ENCODE results near the gene TCEA2. TPM values are rescaled to one million over a fixed set of nuclear protein-coding genes. Genes with fewer than 3 reads are reported as not detected.

Gene TCEA2
- total and polyA plus RNA-seq, 2 of the 13 experiments (the other 11 are each of a cell fraction or from before 2014, with no cell fraction given): 28.1 to 33.7 TPM

- TF ChIP-seq GPBP1L1 (CRISPR knock-in tag; IDR thresholded peaks at IDR 0.05): no peak
- TF ChIP-seq KLF6 (CRISPR knock-in tag; IDR thresholded peaks at IDR 0.05): no peak
- peak; percentile 37; the same call in 1 of the 2 replicates for TF ChIP-seq ZNF782 (CRISPR knock-in tag; IDR thresholded peaks at IDR 0.05; ENCODE audit: borderline replicate concordance)
- peak; percentile 92 for TF ChIP-seq IRF9 (CRISPR knock-in tag; IDR thresholded peaks at IDR 0.05; ENCODE audit: borderline replicate concordance)
- 0 out of 2 replicates have a peak, but pooled peaks have one; percentile 37 for TF ChIP-seq HNF1A (IDR thresholded peaks at IDR 0.05; ENCODE audit: low read depth)
- TF ChIP-seq HNF1A (CRISPR knock-in tag; IDR thresholded peaks at IDR 0.05; ENCODE audit: borderline replicate concordance): peak; percentile 74; the same call in 1 of the 2 replicates
- TF ChIP-seq AHR (CRISPR knock-in tag; IDR thresholded peaks at IDR 0.05): peak; percentile 93
- no peak for TF ChIP-seq NFIB (CRISPR knock-in tag; IDR thresholded peaks at IDR 0.05; ENCODE audit: borderline replicate concordance)
- 0 out of 2 replicates have a peak, but pooled peaks have one; percentile 82 for TF ChIP-seq ZNF775 (CRISPR knock-in tag; IDR thresholded peaks at IDR 0.05; ENCODE audit: borderline replicate concordance)
- no peak for TF ChIP-seq AKNA (CRISPR knock-in tag; IDR thresholded peaks at IDR 0.05; ENCODE audit: borderline replicate concordance)
- no peak for TF ChIP-seq ISX (CRISPR knock-in tag; conservative IDR thresholded peaks at IDR 0.05)
- no peak for TF ChIP-seq ZSCAN20 (CRISPR knock-in tag; IDR thresholded peaks at IDR 0.05; ENCODE audit: borderline replicate concordance)
- no peak for TF ChIP-seq ZNF441 (CRISPR knock-in tag; IDR thresholded peaks at IDR 0.05; ENCODE audit: borderline replicate concordance)
- TF ChIP-seq ATF7-NPFF (CRISPR knock-in tag; IDR thresholded peaks at IDR 0.05; ENCODE audit: low read depth): no peak; the same call in 1 of the 2 replicates
- no peak for TF ChIP-seq KLF13 (CRISPR knock-in tag; IDR thresholded peaks at IDR 0.05)
- TF ChIP-seq ZNF382 (CRISPR knock-in tag; IDR thresholded peaks at IDR 0.05; ENCODE audit: borderline replicate concordance): no peak
- TF ChIP-seq ZNF530 (CRISPR knock-in tag; IDR thresholded peaks at IDR 0.05; ENCODE audit: low read depth): no peak; the same call in 1 of the 2 replicates
- TF ChIP-seq ZNF746 (CRISPR knock-in tag; IDR thresholded peaks at IDR 0.05): peak; percentile 90; the same call in 1 of the 2 replicates
Measured at GRCh38 chr20:64035933-64036345, 27.1 kb upstream of the TCEA2 start, which contains the start of gene C20orf204 (continued).
